Chondrocyte (in vitro differentiated cells): ENCODE measurements around the gene BICD1. TPM values are rescaled to one million over a fixed set of nuclear protein-coding genes. Genes with fewer than 3 reads are reported as not detected.
A peak's percentile ranks its signal among the peaks of the same experiment; 100 is the strongest.

Source experiments
- DNase-seq: peaks from one replicate; pipeline ENCODE4 v3.0.0; 2021; ENCODE audit warnings: mixed read lengths, low spot score
- H3K27ac Mint-ChIP-seq: one replicate; pipeline ENCODE4 v1.8.0; 2021; ENCODE audit warnings: mild to moderate bottlenecking, moderate library complexity, mixed read lengths; ENCODE audit not compliant: unreplicated experiment
- H3K27me3 Mint-ChIP-seq: 2 replicates; pipeline ENCODE4 v1.8.0; 2021; ENCODE audit warnings: low read depth, mixed read lengths
- H3K36me3 Mint-ChIP-seq: 2 replicates; pipeline ENCODE4 v1.8.0; 2021; ENCODE audit warnings: low read depth, mixed read lengths
- H3K4me1 Mint-ChIP-seq: 2 replicates; pipeline ENCODE4 v1.8.0; 2021; ENCODE audit warnings: low read depth, mild to moderate bottlenecking, mixed read lengths
- H3K4me3 Mint-ChIP-seq: one replicate; pipeline ENCODE4 v1.8.0; 2021; ENCODE audit warnings: mild to moderate bottlenecking, moderate library complexity, mixed read lengths; ENCODE audit not compliant: unreplicated experiment
- H3K9me3 Mint-ChIP-seq: 2 replicates; pipeline ENCODE4 v1.8.0; 2021; ENCODE audit warnings: low read depth, mixed read lengths
- total RNA-seq: library from RNA; stranded (reverse); gene quantifications from 3 replicates; pipeline ENCODE4 v1.2.1, GENCODE V29; 2021
- TF ChIP-seq, protein P1 (sequence below): fragments of 200-600 bp; sonication (generic); IDR thresholded peaks from 2 replicates; pipeline ENCODE4 v1.5.0; 2021; ENCODE audit warnings: antibody characterized with exemption, mild to moderate bottlenecking, moderate library complexity

Gene BICD1
- total RNA-seq, 1 donor from 2014 or later, result 30.5 TPM

DNA sequence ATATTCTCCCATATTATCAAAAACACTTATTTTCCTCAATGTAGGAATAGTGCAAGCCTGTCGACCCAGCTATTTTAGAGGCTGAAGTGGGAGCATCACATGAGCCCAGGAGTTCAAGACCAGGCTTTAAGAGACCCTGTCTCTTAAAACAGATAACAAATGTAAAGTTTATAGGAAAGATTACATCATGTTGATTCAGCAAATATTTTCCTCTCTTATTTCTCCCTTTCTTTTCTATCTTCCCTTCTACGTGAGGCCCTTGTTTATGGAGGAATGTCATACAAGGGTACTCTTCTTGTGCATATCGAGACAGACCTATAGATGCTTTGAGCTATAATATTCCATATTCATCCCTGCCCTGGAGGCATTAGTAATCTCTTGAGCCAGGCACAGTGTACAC lies 256.2 kb downstream of the BICD1 start:
- Mint-ChIP-seq H3K27ac (no peak overlapping the region), H3K4me1 (peaks cover 4% of the 10 kb centered on the region), H3K9me3 (no peaks in the 10 kb centered on the region)

DNA sequence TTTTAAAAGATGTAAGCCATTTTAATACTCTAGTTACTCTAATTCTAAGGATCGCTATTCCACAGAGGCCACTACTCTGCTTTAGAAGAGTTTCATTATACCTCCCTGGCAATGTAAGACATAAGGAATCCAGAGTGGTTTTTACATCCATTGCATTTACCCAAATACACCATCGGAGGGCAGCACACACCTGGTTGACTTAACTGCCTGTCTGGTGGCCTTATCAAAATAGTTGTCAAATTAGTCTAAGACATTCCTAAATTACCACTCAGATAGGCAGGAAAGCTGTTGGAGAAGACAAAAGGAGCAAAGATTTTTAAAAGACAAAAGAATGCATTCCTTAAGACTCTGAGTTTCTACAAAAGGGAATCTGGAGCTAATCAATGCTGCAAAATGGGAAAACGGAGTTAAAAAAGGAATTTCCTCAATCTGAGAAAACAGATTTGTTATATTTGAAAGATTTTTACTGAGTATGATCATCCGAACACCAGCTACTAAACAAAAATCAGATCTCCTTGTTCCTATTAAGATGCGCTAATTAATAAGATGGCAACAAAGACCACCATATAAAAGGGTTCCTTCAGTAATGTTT lies 258.9 kb downstream of the BICD1 start:
- peaks cover 4% of the 10 kb centered on the region for H3K36me3 Mint-ChIP-seq
- peaks cover 4% of the 10 kb centered on the region for H3K4me1 Mint-ChIP-seq
- H3K27me3 Mint-ChIP-seq, result no peaks in the 10 kb centered on the region
- no peak overlapping the region for H3K4me3 Mint-ChIP-seq
- DNase-seq, result no peak
- TF ChIP-seq, protein P1, sequence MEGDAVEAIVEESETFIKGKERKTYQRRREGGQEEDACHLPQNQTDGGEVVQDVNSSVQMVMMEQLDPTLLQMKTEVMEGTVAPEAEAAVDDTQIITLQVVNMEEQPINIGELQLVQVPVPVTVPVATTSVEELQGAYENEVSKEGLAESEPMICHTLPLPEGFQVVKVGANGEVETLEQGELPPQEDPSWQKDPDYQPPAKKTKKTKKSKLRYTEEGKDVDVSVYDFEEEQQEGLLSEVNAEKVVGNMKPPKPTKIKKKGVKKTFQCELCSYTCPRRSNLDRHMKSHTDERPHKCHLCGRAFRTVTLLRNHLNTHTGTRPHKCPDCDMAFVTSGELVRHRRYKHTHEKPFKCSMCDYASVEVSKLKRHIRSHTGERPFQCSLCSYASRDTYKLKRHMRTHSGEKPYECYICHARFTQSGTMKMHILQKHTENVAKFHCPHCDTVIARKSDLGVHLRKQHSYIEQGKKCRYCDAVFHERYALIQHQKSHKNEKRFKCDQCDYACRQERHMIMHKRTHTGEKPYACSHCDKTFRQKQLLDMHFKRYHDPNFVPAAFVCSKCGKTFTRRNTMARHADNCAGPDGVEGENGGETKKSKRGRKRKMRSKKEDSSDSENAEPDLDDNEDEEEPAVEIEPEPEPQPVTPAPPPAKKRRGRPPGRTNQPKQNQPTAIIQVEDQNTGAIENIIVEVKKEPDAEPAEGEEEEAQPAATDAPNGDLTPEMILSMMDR, result peak; percentile 93
- no peak overlapping the region for H3K27ac Mint-ChIP-seq
- no peaks in the 10 kb centered on the region for H3K9me3 Mint-ChIP-seq

More for the DNA sequence above, 256.2 kb downstream of the BICD1 start:
- no peaks in the 10 kb centered on the region for H3K27me3 Mint-ChIP-seq
- DNase-seq, result no peak
- no peak overlapping the region for H3K4me3 Mint-ChIP-seq
- H3K36me3 Mint-ChIP-seq, result peaks cover 2% of the 10 kb centered on the region
- TF ChIP-seq, protein P1, result no peak

DNA sequence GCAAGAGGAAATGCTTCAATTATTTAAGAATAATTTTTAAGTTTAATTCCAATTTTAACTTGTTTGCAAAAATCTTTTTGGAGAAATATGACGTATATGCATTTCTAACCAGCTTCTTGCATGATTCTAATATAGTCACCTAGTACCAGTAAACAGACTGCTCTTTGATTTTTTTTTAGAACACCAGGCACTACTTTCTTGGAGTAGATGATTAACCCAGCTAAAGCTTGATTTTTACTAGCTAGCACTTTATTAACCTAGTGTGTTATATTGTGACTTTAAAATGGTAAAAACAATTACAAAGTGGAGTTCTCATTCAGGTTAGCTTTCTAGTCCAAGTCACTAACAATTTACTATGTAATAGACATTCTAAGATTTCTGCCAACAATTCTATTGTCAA lies 260.1 kb downstream of the BICD1 start:
- Mint-ChIP-seq H3K4me1 (peaks cover 4% of the 10 kb centered on the region), H3K36me3 (peaks cover 2% of the 10 kb centered on the region), H3K9me3 (no peaks in the 10 kb centered on the region), H3K4me3 (no peak overlapping the region), H3K27me3 (no peaks in the 10 kb centered on the region), H3K27ac (no peak overlapping the region)
- TF ChIP-seq, protein P1, result no peak
- DNase-seq, result no peak

DNA sequence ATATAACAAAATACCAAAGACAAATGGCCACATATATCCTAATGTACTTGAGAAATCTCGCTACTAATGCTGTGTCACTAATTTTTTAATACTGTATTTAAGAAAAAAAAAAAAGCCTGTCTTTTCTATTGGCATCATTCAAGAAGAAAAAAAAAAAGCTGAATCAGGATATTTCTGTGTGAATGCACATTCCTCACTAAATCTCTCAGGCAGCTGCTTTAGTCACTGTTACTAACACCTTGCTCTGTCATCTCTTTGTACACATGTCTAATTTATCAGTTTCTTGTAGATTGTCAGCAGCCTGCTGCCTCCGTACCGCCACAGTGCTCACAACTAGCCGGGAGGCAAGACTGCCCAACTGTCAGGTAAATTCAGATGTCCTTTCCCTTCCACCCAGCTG lies 260.7 kb downstream of the BICD1 start:
- Mint-ChIP-seq H3K27ac (no peak overlapping the region), H3K9me3 (no peaks in the 10 kb centered on the region), H3K4me1 (peaks cover 4% of the 10 kb centered on the region), H3K27me3 (no peaks in the 10 kb centered on the region), H3K4me3 (no peak overlapping the region), H3K36me3 (peaks cover 2% of the 10 kb centered on the region)
- TF ChIP-seq, protein P1, result no peak
- no peak for DNase-seq

DNA sequence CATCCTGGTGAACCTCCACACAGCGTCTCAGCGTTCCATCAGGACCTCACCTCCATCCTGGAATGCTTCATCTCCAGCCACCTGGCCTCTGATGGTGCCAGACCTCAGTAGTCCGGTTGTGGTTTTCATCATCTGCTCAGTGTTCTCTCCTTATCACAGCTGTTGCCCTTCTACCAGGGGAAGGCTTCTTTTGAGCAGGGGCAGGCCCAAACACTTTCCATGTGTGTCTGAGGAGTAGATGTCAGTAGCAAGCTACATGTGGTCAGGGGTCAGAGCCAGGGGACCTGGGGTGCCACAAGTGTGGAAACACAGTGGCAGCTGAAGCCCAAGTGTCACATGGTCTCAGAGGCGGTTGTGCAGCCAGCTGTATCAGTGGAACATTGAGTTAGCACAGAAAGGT lies 262.6 kb downstream of the BICD1 start:
- peaks cover 4% of the 10 kb centered on the region for H3K4me1 Mint-ChIP-seq
- no peak overlapping the region for H3K4me3 Mint-ChIP-seq
- H3K27me3 Mint-ChIP-seq, result no peaks in the 10 kb centered on the region
- no peak overlapping the region for H3K27ac Mint-ChIP-seq
- H3K36me3 Mint-ChIP-seq, result peaks cover 2% of the 10 kb centered on the region
- TF ChIP-seq, protein P1, result no peak
- DNase-seq, result no peak
- H3K9me3 Mint-ChIP-seq, result no peaks in the 10 kb centered on the region
